Mammary epithelial cell (primary cell): ENCODE results near the gene KIF26B.

Experiments used
- EZH2 ChIP-seq: IDR thresholded peaks from 2 replicates; pipeline ENCODE4 v1.6.1; 2012; ENCODE audit warnings: low read length, inconsistent platforms, borderline replicate concordance
- TF ChIP-seq, protein P1 (sequence below), 2 donors: IDR thresholded peaks in 1 of 2; conservative IDR thresholded peaks in 1 of 2; 2 replicates each; pipeline ENCODE4 v1.5.1; 2011 to 2012; ENCODE audit warnings: inconsistent platforms in 2 of 2, low read length in 2 of 2, mild to moderate bottlenecking in 2 of 2, control low read depth in 1 of 2, low read depth in 1 of 2; ENCODE audit not compliant: insufficient read depth in 1 of 2; ENCODE audit errors: extremely low read depth in 1 of 2

GRCh38 chr1:245181158-245181517 is 26.4 kb downstream of the KIF26B start:
- TF ChIP-seq, protein P1, sequence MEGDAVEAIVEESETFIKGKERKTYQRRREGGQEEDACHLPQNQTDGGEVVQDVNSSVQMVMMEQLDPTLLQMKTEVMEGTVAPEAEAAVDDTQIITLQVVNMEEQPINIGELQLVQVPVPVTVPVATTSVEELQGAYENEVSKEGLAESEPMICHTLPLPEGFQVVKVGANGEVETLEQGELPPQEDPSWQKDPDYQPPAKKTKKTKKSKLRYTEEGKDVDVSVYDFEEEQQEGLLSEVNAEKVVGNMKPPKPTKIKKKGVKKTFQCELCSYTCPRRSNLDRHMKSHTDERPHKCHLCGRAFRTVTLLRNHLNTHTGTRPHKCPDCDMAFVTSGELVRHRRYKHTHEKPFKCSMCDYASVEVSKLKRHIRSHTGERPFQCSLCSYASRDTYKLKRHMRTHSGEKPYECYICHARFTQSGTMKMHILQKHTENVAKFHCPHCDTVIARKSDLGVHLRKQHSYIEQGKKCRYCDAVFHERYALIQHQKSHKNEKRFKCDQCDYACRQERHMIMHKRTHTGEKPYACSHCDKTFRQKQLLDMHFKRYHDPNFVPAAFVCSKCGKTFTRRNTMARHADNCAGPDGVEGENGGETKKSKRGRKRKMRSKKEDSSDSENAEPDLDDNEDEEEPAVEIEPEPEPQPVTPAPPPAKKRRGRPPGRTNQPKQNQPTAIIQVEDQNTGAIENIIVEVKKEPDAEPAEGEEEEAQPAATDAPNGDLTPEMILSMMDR (conservative IDR thresholded peaks at IDR 0.05 in 1 of 2, IDR thresholded peaks at IDR 0.05 in 1 of 2; ENCODE audit: extremely low read depth in 1 of 2, insufficient read depth in 1 of 2, low read depth in 1 of 2, low read length in 2 of 2), result no peak
- no peak for TF ChIP-seq EZH2
